PFSK-1 (cell line): ENCODE measurements around the gene TRIM39.

Experiments used
- FOXP2 ChIP-seq: optimal IDR thresholded peaks from 2 replicates; pipeline ENCODE3; 2011; ENCODE audit warnings: borderline replicate concordance, control low read depth, inconsistent platforms; ENCODE audit not compliant: insufficient read depth; ENCODE audit errors: extremely low read length, extremely low read depth
- POLR2AphosphoS5 ChIP-seq: IDR thresholded peaks from 2 replicates; pipeline ENCODE4 v1.6.1; 2012; ENCODE audit warnings: low read depth, mild to moderate bottlenecking, control low read depth, low read length, moderate library complexity
- SIN3A ChIP-seq: IDR thresholded peaks from 2 replicates; pipeline ENCODE4 v1.6.1; 2012; ENCODE audit warnings: mild to moderate bottlenecking, low read length, moderate library complexity, borderline replicate concordance; ENCODE audit not compliant: insufficient read depth
- TAF1 ChIP-seq: IDR thresholded peaks from 2 replicates; pipeline ENCODE4 v1.6.1; 2012; ENCODE audit warnings: low read length, control low read depth, borderline replicate concordance; ENCODE audit not compliant: insufficient read depth
- TF ChIP-seq, protein P1 (sequence below), 2 experiments: IDR thresholded peaks; 2 replicates each; pipeline versions ENCODE4 v1.6.1 to v1.8.0; 2011 to 2012; ENCODE audit warnings: low read depth in 2 of 2, low read length in 2 of 2, control low read depth in 1 of 2, inconsistent platforms in 1 of 2, mild to moderate bottlenecking in 1 of 2, moderate library complexity in 1 of 2; ENCODE audit not compliant: insufficient read depth in 1 of 2

The TRIM39 gene

DNA sequence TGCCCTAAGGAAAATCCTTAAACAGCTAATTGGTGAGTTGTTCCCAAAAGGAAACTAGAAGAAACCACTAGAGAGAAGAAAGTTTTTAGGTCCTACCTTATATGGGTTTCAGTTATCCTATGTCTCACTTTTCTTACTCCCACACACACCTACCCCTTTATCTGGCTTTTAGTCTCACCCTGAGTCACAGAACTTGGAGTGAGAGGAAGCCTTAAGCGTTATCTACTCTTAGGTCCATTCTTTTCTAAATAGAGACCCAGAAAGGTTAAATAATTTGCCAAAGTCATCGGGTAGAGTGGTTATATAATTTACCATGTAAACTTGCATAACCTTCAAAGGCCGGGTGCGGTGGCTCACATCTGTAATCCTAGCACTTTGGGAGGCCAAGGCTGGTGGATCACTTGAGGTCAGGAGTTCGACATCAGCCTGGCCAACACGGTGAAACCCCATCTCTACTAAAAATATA is 13.9 kb downstream of the TRIM39 start:
- TF ChIP-seq SIN3A (no peak), TAF1 (no peak), FOXP2 (no peak), POLR2AphosphoS5 (no peak)
- TF ChIP-seq, protein P1, sequence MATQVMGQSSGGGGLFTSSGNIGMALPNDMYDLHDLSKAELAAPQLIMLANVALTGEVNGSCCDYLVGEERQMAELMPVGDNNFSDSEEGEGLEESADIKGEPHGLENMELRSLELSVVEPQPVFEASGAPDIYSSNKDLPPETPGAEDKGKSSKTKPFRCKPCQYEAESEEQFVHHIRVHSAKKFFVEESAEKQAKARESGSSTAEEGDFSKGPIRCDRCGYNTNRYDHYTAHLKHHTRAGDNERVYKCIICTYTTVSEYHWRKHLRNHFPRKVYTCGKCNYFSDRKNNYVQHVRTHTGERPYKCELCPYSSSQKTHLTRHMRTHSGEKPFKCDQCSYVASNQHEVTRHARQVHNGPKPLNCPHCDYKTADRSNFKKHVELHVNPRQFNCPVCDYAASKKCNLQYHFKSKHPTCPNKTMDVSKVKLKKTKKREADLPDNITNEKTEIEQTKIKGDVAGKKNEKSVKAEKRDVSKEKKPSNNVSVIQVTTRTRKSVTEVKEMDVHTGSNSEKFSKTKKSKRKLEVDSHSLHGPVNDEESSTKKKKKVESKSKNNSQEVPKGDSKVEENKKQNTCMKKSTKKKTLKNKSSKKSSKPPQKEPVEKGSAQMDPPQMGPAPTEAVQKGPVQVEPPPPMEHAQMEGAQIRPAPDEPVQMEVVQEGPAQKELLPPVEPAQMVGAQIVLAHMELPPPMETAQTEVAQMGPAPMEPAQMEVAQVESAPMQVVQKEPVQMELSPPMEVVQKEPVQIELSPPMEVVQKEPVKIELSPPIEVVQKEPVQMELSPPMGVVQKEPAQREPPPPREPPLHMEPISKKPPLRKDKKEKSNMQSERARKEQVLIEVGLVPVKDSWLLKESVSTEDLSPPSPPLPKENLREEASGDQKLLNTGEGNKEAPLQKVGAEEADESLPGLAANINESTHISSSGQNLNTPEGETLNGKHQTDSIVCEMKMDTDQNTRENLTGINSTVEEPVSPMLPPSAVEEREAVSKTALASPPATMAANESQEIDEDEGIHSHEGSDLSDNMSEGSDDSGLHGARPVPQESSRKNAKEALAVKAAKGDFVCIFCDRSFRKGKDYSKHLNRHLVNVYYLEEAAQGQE (IDR thresholded peaks at IDR 0.05; ENCODE audit: insufficient read depth in 1 of 2, low read depth in 2 of 2, low read length in 2 of 2): no peak

- TF ChIP-seq, protein P1 (IDR thresholded peaks at IDR 0.05; ENCODE audit: insufficient read depth in 1 of 2, low read depth in 2 of 2, low read length in 2 of 2): no peak
- TF ChIP-seq POLR2AphosphoS5 (no peak), FOXP2 (no peak), TAF1 (no peak), SIN3A (no peak)
Measured at GRCh38 chr6:30341218-30341617, 14.5 kb downstream of the TRIM39 start.

DNA sequence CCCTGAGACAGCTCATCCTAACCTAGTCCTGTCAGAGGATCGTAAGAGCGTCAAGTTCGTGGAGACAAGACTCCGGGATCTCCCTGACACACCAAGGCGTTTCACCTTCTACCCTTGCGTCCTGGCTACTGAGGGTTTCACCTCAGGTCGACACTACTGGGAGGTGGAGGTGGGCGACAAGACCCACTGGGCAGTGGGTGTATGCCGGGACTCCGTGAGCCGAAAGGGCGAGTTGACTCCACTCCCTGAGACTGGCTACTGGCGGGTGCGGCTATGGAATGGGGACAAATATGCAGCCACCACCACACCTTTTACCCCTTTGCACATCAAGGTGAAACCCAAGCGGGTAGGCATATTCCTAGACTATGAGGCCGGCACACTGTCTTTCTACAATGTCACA is 15.0 kb downstream of the TRIM39 start:
- TF ChIP-seq, protein P1 (IDR thresholded peaks at IDR 0.05; ENCODE audit: insufficient read depth in 1 of 2, low read depth in 2 of 2, low read length in 2 of 2): no peak
- TF ChIP-seq FOXP2: no peak
- no peak for TF ChIP-seq SIN3A
- no peak for TF ChIP-seq POLR2AphosphoS5

- TF ChIP-seq FOXP2 (no peak), SIN3A (no peak), TAF1 (no peak), POLR2AphosphoS5 (no peak)
- TF ChIP-seq, protein P1 (IDR thresholded peaks at IDR 0.05; ENCODE audit: insufficient read depth in 1 of 2, low read depth in 2 of 2, low read length in 2 of 2): no peak
Measured at GRCh38 chr6:30344191-30344867, 17.6 kb downstream of the TRIM39 start.
